GM21786 (cell line): ENCODE measurements around the gene EPS15.

Experiments used
- ATAC-seq: cut with Tn5 transposase; IDR thresholded peaks from one replicate; pipeline ENCODE4 v1.9.1; 2021; ENCODE audit not compliant: unreplicated experiment

Gene EPS15

DNA sequence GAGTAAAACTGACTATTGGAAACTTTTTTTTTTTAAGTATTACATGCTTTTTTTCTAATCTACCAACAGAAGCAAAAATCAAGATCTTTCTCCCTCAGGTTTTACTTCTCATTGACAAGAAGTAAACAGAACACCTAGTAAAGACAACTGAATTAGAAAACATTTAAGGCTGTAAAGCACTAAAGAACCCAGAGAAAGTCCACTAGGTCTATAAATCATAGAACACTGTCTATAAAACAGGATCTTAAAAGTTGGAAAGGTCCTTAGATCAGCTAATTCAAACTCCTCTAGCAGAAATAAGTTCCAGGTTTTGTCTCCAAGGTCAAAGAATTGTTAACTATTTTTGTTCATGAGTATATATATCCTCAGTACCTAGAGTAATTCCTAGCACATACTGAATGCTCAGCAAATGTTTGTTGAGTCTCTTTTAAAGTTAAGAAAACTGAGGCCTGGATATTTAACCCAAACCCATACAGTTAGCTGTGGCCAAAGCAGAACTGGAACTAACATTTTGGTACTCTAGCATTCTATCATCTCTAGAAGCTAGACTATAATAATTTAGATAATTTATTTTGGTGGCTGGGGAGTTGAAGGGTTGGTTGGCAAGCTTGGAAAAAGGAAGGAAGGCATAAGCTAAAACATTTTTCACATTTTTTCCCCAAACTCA lies 3.0 kb downstream of the EPS15 start:
- no peak for ATAC-seq

GRCh38 chr1:51515312-51515960 lies 3.6 kb downstream of the EPS15 start:
- no peak for ATAC-seq

DNA sequence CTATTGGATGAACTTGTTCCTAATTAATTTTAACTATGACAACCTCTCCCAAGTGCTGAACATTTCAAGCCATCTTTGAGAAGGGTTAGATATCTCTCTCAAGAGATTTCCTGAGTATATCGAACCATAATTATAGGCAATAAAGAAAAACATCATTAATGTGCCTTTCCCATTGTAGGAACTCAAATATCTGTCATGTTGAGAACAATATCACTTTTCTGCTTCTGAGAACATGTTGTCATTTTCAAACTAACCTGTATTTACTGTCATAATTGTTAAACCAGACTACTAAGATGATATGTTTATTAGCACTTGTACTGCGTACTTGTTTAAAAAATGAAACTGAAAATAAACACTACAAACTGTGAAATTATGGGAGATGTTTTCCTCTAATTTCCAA lies 4.3 kb downstream of the EPS15 start:
- no peak for ATAC-seq

GRCh38 chr1:51512606-51513005 lies 6.5 kb downstream of the EPS15 start:
- no peak for ATAC-seq

DNA sequence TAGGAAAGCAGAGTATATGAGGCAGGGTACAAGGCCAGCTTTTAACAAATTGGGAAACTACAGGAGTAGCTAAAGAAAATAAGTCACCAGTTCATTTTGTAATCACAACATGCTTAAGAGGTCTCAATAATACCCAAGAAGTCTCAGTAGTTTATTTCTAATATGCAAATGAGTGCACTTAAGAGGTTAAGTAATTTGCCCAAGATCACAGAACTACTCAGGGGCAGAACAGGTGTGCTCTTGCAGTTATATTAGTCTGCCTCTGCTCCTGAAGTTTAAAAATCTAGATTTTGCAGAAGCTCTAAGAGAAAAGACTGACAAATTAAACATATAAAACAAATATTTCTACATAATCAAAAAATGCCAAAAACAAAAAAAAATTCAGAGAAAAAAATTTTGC lies 6.9 kb downstream of the EPS15 start:
- ATAC-seq: no peak

DNA sequence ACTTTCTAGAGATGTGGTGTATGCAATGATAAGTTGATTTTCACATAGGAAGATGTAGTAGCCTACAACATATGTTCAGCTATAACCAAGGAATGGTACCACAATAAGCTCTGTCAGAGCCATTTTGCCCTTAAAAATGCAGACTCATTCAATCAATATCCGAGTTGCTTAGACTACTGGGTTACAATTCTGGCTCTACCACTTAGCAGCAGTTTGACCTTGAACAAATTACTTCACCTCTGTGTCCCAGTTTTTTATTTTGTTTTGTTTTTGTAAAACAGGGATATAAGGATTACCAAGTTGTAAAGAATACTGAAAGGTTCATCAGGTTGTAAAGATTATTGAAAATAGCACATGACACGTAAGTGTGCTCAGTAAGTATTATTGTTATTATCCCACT lies 9.3 kb downstream of the EPS15 start:
- ATAC-seq: no peak

- ATAC-seq: peak; percentile 48
Observed at GRCh38 chr1:51506537-51506936, 12.5 kb downstream of the EPS15 start.

DNA sequence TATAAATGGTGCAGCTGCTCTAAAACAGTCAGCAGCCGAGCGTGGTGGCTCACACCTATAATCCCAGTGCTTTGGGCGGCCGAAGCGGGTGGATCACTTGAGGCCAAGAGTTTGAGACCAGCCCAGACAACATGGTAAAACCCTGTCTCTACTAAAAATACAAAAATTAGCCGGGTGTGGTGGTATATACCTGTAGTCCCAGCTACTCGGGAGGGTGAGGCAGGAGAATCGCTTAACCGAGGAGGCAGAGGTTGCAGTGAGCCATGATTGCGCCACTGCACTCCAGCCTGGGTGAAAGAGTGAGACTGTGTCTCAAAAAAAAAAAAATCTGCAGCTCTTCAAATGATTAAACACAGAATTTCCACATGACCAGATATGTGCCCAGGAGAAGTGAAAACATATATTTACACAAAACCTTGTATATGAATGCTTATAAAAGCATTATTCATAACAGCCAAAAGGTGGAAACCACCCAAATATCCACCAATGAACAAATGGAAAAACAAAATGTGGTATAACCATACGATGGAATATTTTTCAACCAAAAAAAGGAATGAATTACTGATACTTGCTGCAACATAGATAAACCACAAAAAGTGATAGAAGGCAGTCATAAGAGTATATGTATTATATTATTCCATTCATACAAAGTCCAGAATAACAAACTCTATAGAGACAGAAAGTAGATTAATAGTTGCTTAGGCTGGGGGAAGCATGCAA lies 14.1 kb downstream of the EPS15 start:
- no peak for ATAC-seq

- peak; percentile 71 for ATAC-seq
Observed at GRCh38 chr1:51501218-51501630, 17.8 kb downstream of the EPS15 start.

GRCh38 chr1:51499694-51500093 lies 19.4 kb downstream of the EPS15 start:
- ATAC-seq: no peak

DNA sequence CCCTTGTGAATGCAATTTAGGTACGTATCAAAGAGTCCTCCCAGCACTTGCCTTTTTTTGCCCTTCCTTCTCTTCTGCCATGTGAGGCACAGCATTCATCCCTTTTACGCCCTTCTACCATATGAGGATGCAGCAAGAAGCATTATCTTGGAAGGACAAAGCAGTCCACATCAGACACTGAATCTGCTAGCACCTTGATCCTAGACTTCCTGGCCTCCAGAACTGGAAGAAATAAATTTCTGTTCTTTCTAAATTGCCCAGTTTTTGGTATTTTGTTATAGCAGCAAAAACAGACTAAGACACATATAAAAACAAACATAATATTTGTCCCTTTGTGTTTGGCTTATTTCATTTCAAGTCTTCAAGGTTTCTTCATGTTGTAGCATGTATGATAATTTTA lies 20.1 kb downstream of the EPS15 start:
- ATAC-seq: no peak

- ATAC-seq: no peak
Observed at GRCh38 chr1:51497340-51497739, 21.7 kb downstream of the EPS15 start.

DNA sequence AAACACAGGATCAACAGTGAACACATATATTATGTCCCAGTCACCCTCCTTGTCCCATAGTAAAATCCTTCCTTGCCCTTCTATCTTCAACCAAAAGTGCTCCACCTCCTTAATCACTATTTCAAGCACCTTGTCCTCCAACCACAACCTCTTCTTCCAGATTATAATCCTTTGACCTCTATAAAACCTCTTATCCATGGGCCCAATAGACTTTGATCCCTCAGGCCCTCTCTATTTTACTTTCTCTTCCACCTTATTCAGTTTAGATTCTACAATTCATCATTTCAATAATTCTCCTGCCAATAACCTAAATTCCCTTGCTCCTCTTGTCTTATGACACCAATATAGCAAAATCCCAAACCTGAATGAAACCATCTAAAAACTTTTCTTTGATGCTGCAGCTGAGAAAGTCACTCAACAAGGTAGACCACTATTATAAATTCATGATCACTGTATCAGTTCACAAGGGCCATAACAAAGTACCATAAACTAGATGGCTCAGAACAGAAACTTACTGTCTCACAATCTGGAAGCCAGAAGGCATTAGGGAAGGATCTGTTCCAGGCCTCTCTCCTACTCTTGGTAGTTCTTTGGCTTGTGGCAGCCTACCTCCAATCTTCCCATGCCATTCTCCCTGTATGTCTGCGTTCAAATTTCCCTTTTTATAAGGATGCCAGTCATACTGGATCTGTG lies 24.8 kb downstream of the EPS15 start:
- ATAC-seq: no peak

DNA sequence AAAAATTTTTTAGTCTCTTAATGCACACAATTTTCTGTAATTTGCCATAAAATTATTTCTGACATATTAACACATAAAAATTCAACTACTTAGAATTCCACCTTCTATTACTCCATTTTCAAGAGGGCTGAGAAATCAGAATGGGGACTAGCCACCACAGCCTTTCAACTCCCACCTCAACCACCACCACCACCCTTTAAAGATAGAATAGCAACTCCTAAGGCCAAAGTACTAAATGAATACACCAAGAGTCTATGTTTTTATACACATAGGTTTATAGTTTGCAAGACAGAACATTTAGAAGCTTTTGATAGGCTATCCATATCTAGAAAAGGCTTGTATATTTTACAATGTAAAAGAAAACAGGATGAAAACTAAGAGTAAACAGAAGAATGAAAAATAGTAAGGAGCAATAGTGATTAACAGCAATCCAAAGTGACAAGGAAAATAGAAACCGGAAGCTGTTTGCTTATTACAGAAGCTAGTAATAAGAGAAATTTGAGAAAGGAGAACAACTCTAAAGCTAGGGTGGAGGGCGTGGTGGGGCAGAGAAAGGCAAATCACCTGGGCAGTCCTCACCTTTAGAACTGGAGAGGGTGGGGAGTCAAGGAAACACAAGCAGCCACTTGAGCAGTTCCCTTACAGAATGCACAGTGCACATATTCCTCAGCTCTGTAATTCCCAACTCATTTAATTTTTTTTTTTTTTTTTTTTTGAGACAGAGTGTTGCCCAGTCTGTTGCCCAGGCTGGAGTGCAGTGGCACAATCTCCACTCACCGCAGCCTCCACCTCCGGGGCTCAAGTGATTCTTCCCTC lies 27.7 kb downstream of the EPS15 start:
- ATAC-seq: no peak

DNA sequence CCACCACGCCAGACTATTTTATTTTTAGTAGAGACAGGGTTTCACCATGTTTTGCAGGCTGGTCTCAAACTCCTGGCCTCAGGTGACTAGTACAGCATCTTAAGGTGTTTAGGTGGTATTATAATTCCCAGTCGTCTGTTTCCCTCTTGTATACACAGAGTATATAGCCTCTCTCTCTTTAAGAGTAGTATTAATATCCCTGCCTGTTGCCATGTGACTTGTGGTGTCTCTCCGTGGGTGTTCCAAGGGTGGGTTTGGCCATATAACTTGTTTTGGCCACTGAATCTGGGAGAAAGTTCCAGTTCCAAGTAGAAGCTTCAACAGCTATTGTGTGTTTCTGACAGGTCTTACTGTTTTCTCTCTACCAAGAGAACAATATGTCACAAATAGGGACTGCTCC lies 29.6 kb downstream of the EPS15 start:
- no peak for ATAC-seq

DNA sequence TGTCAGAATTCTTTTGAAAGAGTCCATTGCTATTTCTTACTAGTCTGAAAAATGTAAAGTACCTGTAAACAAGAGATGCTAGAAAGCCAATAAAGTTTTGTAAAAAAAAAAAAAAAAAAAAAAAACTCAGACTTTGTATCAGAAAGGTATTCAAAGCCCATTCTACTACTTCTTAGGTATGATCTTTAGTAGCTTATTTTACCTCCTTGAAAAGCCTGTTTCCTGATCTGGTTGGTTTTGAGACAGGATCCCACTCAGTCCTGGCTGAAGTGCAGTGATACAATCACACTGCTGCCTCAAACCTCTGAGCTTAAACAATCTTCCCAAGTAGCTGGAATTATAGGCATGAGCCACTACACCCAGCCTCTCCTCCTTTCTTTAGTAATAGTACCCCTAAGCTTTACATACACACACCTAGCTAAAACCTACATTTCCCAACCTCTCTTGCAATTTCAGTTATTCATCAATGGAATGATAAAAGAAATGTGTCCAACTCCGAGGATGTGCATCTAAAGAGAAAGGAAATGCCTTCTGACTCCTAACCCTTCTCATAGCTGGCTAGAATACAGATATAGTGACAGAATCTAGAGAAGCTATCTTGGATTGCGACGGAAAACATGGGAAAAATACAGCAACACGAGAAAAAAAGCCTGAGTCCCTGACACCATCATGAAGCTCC lies 30.6 kb downstream of the EPS15 start:
- no peak for ATAC-seq

GRCh38 chr1:51487628-51488027 lies 31.4 kb downstream of the EPS15 start:
- no peak for ATAC-seq

- no peak for ATAC-seq
Observed at GRCh38 chr1:51484591-51484990, 34.5 kb downstream of the EPS15 start.

DNA sequence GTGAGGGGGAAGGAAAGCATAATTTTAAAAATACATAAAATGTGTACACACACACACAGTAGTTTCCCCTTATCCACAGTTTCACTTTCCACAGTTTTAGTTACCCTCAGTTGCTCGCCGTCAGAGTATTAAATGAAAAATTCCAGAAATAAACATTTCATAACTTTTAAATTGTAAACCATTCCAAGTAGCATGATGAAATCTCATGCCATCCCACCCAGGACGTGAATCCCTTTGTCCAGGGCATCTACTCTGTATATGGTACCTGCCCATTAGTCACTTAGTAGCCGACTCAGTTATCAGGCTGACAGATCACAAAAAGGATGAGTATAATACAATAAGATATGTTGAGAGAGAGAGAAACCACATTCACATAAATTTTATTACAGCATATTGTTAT lies 36.2 kb downstream of the EPS15 start:
- no peak for ATAC-seq
